ENCODE results near the gene CCDC87.
A peak's percentile ranks its signal among the peaks of the same experiment; 100 is the strongest.

CCDC87 gene

DNA sequence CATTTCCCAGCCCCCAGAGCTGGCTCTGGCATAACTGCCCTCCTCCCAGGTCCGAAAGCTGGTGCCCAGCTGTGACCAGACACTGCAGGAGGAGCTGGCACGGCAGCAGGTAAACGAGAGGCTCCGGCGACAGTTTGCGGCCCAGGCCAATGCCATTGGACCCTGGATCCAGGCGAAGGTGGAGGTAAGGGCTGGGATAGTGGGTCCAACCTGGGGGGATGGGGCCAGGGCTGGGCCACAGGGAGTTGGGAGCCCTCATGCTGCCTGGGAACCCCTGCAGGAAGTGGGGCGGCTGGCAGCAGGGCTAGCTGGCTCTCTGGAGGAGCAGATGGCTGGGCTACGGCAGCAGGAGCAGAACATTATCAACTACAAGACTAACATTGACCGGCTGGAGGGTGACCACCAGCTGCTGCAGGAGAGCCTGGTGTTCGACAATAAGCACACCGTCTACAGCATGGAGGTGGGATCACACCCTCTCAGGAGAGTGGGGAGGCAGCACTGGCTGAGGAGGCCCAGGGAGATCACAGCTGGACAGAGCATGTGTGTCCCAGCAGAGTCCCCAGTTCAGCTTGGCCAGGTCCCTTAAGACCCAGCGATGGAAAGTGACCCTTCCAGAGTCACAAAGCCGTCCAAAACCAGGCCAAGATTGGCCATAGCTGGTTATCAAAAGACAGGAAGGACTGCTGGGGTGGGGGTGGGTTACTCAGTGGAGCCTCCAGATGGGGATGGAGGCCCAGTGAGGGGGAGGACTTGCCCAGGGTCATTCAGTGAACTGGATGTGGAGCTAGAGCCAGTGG lies 31.5 kb downstream of the CCDC87 start:
- ChIA-PET POLR2A (no interaction called here), CTCF (interaction anchor here (0.8 to 1.7 kb wide), 3 partner anchors 11 to 117 kb away, joined by 3 to 5 read pairs (median 4); partner anchors contain the start of gene ZDHHC24)
- peaks cover 0 to 18% (median 6%) of the 10 kb centered on the region in 5 experiments for H3K27me3 ChIP-seq (replicated peaks in 2 of 5; ENCODE audit: control insufficient read depth in 4 of 5, insufficient read depth in 5 of 5, low read length in 4 of 5)
- H3K9me3 ChIP-seq (ENCODE audit: control extremely low read depth in 1 of 5, control insufficient read depth in 4 of 5, insufficient read depth in 2 of 5, low read depth in 1 of 5, low read length in 4 of 5), result no peaks in the 10 kb centered on the region
- no peak overlapping the region for H3K27ac ChIP-seq (ENCODE audit: insufficient read depth in 1 of 2, low read depth in 1 of 2, low read length in 2 of 2, poor library complexity in 1 of 2, severe bottlenecking in 2 of 2)
- WGBS (ENCODE audit: insufficient coverage), result 95% methylated on average over 13 of the region's 14 CpGs
- no peak for DNase-seq
- no peak overlapping the region for H3K4me3 ChIP-seq (ENCODE audit: control insufficient read depth in 1 of 7, extremely low read depth in 1 of 7, insufficient read depth in 4 of 7, low read depth in 2 of 7, low read length in 6 of 7)
- H3K4me1 ChIP-seq (ENCODE audit: control extremely low read depth in 1 of 4, control insufficient read depth in 4 of 4, insufficient read depth in 4 of 4, low read length in 3 of 4), result peaks cover 0 to 4% (median 2%) of the 10 kb centered on the region in 4 experiments
- peaks cover 0 to 20% (median 5%) of the 10 kb centered on the region in 4 experiments for H3K36me3 ChIP-seq (ENCODE audit: control insufficient read depth in 4 of 4, insufficient read depth in 4 of 4, low read length in 3 of 4)

GRCh38 chr11:66559866-66560676 lies 32.8 kb downstream of the CCDC87 start:
- Histone ChIP-seq H3K36me3 (ENCODE audit: control insufficient read depth in 4 of 4, insufficient read depth in 4 of 4, low read length in 3 of 4) (peaks cover 0 to 12% (median 2%) of the 10 kb centered on the region in 4 experiments), H3K27me3 (replicated peaks in 2 of 5; ENCODE audit: control insufficient read depth in 4 of 5, insufficient read depth in 5 of 5, low read length in 4 of 5) (peaks cover 0 to 18% (median 9%) of the 10 kb centered on the region in 5 experiments), H3K27ac (ENCODE audit: insufficient read depth in 1 of 2, low read depth in 1 of 2, low read length in 2 of 2, poor library complexity in 1 of 2, severe bottlenecking in 2 of 2) (no peak overlapping the region), H3K9me3 (ENCODE audit: control extremely low read depth in 1 of 5, control insufficient read depth in 4 of 5, insufficient read depth in 2 of 5, low read depth in 1 of 5, low read length in 4 of 5) (no peaks in the 10 kb centered on the region), H3K4me1 (ENCODE audit: control extremely low read depth in 1 of 4, control insufficient read depth in 4 of 4, insufficient read depth in 4 of 4, low read length in 3 of 4) (peaks cover 0 to 4% (median 2%) of the 10 kb centered on the region in 4 experiments), H3K4me3 (ENCODE audit: control insufficient read depth in 1 of 7, extremely low read depth in 1 of 7, insufficient read depth in 4 of 7, low read depth in 2 of 7, low read length in 6 of 7) (no peak overlapping the region)
- ChIA-PET CTCF (interaction anchor here (1.6 to 1.8 kb wide), 2 partner anchors 9 to 14 kb away, joined by 4 to 5 read pairs; partner anchors contain the start of genes CTSF and ZDHHC24), POLR2A (interaction anchor here (0.5 to 0.9 kb wide), 2 partner anchors 12 to 18 kb away, joined by 3 read pairs; no protein-coding TSS in a partner anchor)
- DNase-seq, result no peak
- 91% methylated on average over 20 of the region's 27 CpGs for WGBS (ENCODE audit: insufficient coverage)

DNA sequence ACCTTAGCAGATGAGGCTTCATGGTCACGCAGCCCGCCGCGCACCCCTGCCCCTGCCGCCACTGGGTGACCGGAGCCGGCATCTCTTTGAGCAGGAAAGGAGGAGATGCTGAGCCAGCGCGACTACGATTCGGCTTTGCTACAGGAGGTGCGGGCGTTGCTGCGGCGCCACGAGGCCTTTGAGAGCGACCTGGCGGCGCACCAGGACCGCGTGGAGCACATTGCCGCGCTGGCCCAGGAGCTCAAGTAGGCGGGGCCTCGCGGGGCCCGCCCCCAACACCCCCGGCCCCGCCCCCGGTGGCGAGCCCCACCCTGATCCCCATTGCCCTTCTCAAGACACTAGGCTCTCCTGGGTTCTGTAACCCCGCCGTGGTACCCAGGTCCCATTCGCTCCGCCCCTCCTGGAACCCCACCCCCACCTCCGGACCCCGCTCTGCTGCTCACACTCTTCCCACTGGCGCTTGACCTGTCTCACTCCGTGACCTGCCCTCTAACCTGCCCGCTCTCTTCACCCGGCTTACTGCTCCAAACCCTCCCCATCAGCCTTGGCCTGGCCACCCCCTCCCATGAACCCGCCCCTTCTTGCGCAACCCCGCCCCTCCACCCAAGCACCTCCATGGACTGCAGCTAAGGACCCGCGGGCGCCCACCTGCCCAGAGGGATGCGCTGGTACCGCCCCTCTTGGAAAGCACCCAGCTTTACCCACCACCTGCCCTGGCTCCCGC lies 33.6 kb downstream of the CCDC87 start:
- ChIA-PET CTCF (interaction anchor here (0.8 to 1.8 kb wide), 3 partner anchors 8 to 14 kb away, joined by 3 to 5 read pairs (median 4); partner anchors contain the start of genes CTSF and ZDHHC24), POLR2A (interaction anchor here (0.5 kb wide), 1 partner anchor 19 kb away, joined by 3 read pairs; no protein-coding TSS in a partner anchor)
- no peak overlapping the region for H3K27ac ChIP-seq (ENCODE audit: insufficient read depth in 1 of 2, low read depth in 1 of 2, low read length in 2 of 2, poor library complexity in 1 of 2, severe bottlenecking in 2 of 2)
- DNase-seq, result peak; percentile 43 to 71 (median 64)
- peaks cover 0 to 4% (median 2%) of the 10 kb centered on the region in 4 experiments for H3K4me1 ChIP-seq (ENCODE audit: control extremely low read depth in 1 of 4, control insufficient read depth in 4 of 4, insufficient read depth in 4 of 4, low read length in 3 of 4)
- 17% methylated on average over 32 of the region's 50 CpGs for WGBS (ENCODE audit: insufficient coverage)
- no peaks in the 10 kb centered on the region for H3K9me3 ChIP-seq (ENCODE audit: control extremely low read depth in 1 of 5, control insufficient read depth in 4 of 5, insufficient read depth in 2 of 5, low read depth in 1 of 5, low read length in 4 of 5)
- H3K36me3 ChIP-seq (ENCODE audit: control insufficient read depth in 4 of 4, insufficient read depth in 4 of 4, low read length in 3 of 4), result peaks cover 0 to 8% (median 2%) of the 10 kb centered on the region in 4 experiments
- peak overlapping the region in 1 of 7 experiments; percentile 16 for H3K4me3 ChIP-seq (ENCODE audit: control insufficient read depth in 1 of 7, extremely low read depth in 1 of 7, insufficient read depth in 4 of 7, low read depth in 2 of 7, low read length in 6 of 7)
- H3K27me3 ChIP-seq (replicated peaks in 2 of 5; ENCODE audit: control insufficient read depth in 4 of 5, insufficient read depth in 5 of 5, low read length in 4 of 5), result peaks cover 0 to 18% (median 9%) of the 10 kb centered on the region in 5 experiments

DNA sequence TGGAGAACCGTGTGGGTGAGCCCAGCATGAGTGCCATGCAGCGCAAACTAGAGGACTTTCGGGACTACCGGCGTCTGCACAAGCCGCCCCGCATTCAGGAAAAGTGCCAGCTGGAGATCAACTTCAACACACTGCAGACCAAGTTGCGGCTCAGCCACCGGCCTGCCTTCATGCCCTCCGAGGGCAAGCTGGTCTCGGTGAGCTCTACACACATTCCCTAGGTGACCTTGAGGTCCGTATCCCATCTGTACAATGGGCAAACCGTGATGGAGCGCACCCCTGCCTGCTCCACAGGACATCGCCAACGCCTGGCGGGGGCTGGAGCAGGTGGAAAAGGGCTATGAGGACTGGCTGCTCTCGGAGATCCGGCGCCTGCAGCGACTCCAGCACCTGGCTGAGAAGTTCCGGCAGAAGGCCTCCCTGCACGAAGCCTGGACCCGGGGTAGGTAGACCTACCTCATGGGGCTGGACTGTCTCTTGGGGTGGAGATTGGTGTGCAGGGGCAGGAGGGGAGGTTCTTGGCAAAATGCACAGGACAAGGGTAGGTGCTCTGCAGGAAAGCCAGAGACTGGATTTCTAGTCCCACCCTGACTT lies 35.0 kb downstream of the CCDC87 start:
- no peak for DNase-seq
- ChIA-PET CTCF (no interaction called here), POLR2A (no interaction called here)
- WGBS (ENCODE audit: insufficient coverage), result 91% methylated on average over 15 of the region's 24 CpGs
- Histone ChIP-seq H3K36me3 (ENCODE audit: control insufficient read depth in 4 of 4, insufficient read depth in 4 of 4, low read length in 3 of 4) (peaks cover 0 to 4% (median 1%) of the 10 kb centered on the region in 4 experiments), H3K4me3 (ENCODE audit: control insufficient read depth in 1 of 7, extremely low read depth in 1 of 7, insufficient read depth in 4 of 7, low read depth in 2 of 7, low read length in 6 of 7) (no peak overlapping the region), H3K4me1 (ENCODE audit: control extremely low read depth in 1 of 4, control insufficient read depth in 4 of 4, insufficient read depth in 4 of 4, low read length in 3 of 4) (peaks cover 0 to 4% (median 2%) of the 10 kb centered on the region in 4 experiments), H3K9me3 (ENCODE audit: control extremely low read depth in 1 of 5, control insufficient read depth in 4 of 5, insufficient read depth in 2 of 5, low read depth in 1 of 5, low read length in 4 of 5) (no peaks in the 10 kb centered on the region), H3K27me3 (replicated peaks in 2 of 5; ENCODE audit: control insufficient read depth in 4 of 5, insufficient read depth in 5 of 5, low read length in 4 of 5) (peaks cover 0 to 18% (median 9%) of the 10 kb centered on the region in 5 experiments), H3K27ac (ENCODE audit: insufficient read depth in 1 of 2, low read depth in 1 of 2, low read length in 2 of 2, poor library complexity in 1 of 2, severe bottlenecking in 2 of 2) (no peak overlapping the region)

GRCh38 chr11:66556086-66556485 lies 36.8 kb downstream of the CCDC87 start:
- Histone ChIP-seq H3K36me3 (ENCODE audit: control insufficient read depth in 4 of 4, insufficient read depth in 4 of 4, low read length in 3 of 4) (no peaks in the 10 kb centered on the region), H3K27ac (ENCODE audit: insufficient read depth in 1 of 2, low read depth in 1 of 2, low read length in 2 of 2, poor library complexity in 1 of 2, severe bottlenecking in 2 of 2) (no peak overlapping the region), H3K27me3 (replicated peaks in 2 of 5; ENCODE audit: control insufficient read depth in 4 of 5, insufficient read depth in 5 of 5, low read length in 4 of 5) (peaks cover 0 to 18% (median 9%) of the 10 kb centered on the region in 5 experiments), H3K9me3 (ENCODE audit: control extremely low read depth in 1 of 5, control insufficient read depth in 4 of 5, insufficient read depth in 2 of 5, low read depth in 1 of 5, low read length in 4 of 5) (no peaks in the 10 kb centered on the region), H3K4me1 (ENCODE audit: control extremely low read depth in 1 of 4, control insufficient read depth in 4 of 4, insufficient read depth in 4 of 4, low read length in 3 of 4) (peaks cover 0 to 4% (median 2%) of the 10 kb centered on the region in 4 experiments), H3K4me3 (ENCODE audit: control insufficient read depth in 1 of 7, extremely low read depth in 1 of 7, insufficient read depth in 4 of 7, low read depth in 2 of 7, low read length in 6 of 7) (no peak overlapping the region)
- ChIA-PET POLR2A (no interaction called here), CTCF (no interaction called here)
- DNase-seq, result no peak
- 94% methylated on average over 7 of the region's 7 CpGs for WGBS (ENCODE audit: insufficient coverage)

DNA sequence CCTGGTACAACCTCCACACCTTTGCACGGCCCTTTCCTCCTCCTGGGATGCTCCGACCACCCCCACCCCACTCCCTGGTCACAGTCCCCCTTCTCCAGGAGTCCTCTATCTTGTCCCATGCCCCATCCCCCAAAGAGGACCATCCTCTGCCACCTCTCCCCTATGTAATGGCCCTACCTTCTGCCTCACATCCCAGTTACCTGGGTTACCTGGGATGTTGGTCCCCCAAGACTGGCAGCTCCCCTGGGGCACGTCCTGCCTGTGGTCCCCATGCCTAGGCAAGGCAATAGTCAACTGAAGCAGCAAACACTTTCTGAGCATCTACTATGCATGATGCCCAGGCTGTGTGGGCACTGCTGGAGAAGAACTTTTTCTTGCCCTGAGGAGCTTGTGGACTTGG lies 37.4 kb downstream of the CCDC87 start:
- Histone ChIP-seq H3K27ac (ENCODE audit: insufficient read depth in 1 of 2, low read depth in 1 of 2, low read length in 2 of 2, poor library complexity in 1 of 2, severe bottlenecking in 2 of 2) (no peak overlapping the region), H3K4me3 (ENCODE audit: control insufficient read depth in 1 of 7, extremely low read depth in 1 of 7, insufficient read depth in 4 of 7, low read depth in 2 of 7, low read length in 6 of 7) (no peak overlapping the region), H3K4me1 (ENCODE audit: control extremely low read depth in 1 of 4, control insufficient read depth in 4 of 4, insufficient read depth in 4 of 4, low read length in 3 of 4) (peaks cover 0 to 4% (median 2%) of the 10 kb centered on the region in 4 experiments), H3K36me3 (ENCODE audit: control insufficient read depth in 4 of 4, insufficient read depth in 4 of 4, low read length in 3 of 4) (no peaks in the 10 kb centered on the region), H3K9me3 (ENCODE audit: control extremely low read depth in 1 of 5, control insufficient read depth in 4 of 5, insufficient read depth in 2 of 5, low read depth in 1 of 5, low read length in 4 of 5) (no peaks in the 10 kb centered on the region), H3K27me3 (replicated peaks in 2 of 5; ENCODE audit: control insufficient read depth in 4 of 5, insufficient read depth in 5 of 5, low read length in 4 of 5) (peaks cover 0 to 18% (median 7%) of the 10 kb centered on the region in 5 experiments)
- POLR2A ChIA-PET, result no interaction called here
- DNase-seq, result no peak
- WGBS (ENCODE audit: insufficient coverage), result 95% methylated on average over 3 of the region's 3 CpGs
- CTCF ChIA-PET, result interaction anchor here (0.6 kb wide), 1 partner anchor 10 kb away, joined by 3 read pairs; the partner anchor contains the start of gene ZDHHC24

Data from common myeloid progenitor, CD34-positive (primary cell).